NCI-H2081 (cell line): ENCODE measurements around the gene NEB.

Experiments used
- DNase-seq, 2 experiments: peaks; one replicate each; lab custom pipeline; 2025; lab: John Stamatoyannopoulos, UW

NEB gene

DNA sequence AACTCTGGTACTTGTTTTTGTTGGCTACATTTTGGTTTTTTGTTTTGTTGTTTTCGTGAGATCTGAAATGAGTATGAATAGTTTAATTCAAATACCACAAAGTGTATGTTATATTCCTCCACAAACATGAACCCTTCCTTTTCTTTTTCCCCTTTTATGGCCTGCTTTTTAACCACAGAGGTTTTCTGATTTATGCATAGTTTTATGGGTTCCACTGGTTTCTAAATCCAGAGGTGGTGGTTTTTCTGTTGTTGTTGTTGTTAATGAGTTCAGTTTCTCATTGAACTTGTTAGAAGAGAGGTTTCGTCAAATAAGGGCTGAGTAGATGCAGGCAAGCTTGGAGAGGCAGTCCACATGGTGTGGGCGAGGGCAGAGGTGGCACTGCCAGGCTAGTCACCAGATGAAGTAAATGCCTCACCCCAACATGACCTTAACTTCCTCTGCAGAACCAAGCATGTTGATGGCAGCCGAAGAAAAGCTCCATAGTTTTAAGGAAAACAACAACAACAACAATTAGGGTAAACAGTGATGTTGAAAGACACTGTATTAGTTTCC lies 252.0 kb downstream of the NEB start:
- no peak for DNase-seq

DNA sequence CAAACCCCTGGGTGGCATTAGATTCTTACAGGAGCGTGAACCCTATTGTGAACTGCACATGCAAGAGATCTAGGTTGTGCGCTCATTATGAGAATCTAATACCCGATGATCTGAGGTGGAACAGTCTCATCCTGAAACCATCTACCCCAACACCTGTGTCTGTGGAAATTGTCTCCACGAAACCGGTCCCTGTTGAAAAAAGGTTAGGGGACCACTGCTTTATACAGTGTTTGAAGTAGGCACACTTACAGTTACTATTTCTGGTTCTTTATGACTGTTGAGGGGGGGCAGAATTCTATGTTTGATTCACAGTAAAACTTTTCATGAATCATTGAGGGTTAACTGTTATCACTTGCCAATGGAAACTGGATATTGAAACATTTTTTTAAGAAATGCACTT lies 252.5 kb downstream of the NEB start:
- no peak for DNase-seq

GRCh38 chr2:151478011-151478410 lies 256.3 kb downstream of the NEB start:
- DNase-seq, result no peak

GRCh38 chr2:151476287-151476686 lies 258.0 kb downstream of the NEB start:
- DNase-seq, result no peak

- DNase-seq, result no peak
These were observed 259.2 kb downstream of the NEB start for GRCh38 chr2:151475071-151475470.

DNA sequence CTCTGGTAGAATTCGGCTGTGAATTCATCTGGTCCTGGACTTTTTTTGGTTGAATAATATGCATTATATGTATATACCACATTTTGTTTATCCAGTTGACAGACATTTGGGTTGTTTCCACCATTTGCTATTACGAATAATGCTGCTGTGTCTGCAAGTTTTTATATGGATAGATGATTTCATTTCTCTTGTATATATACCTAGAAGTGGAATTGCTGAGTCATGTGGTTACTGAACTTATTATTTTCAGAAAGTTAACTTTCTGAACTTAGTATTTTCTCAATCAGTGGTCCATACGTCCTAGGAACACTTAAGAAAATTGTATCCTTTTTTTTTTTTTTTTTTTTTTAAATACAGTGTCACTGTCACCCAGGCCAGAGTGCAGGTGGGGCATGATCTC lies 261.3 kb downstream of the NEB start:
- DNase-seq, result no peak

- DNase-seq, result no peak
These were observed 263.7 kb downstream of the NEB start for GRCh38 chr2:151470556-151470955.

DNA sequence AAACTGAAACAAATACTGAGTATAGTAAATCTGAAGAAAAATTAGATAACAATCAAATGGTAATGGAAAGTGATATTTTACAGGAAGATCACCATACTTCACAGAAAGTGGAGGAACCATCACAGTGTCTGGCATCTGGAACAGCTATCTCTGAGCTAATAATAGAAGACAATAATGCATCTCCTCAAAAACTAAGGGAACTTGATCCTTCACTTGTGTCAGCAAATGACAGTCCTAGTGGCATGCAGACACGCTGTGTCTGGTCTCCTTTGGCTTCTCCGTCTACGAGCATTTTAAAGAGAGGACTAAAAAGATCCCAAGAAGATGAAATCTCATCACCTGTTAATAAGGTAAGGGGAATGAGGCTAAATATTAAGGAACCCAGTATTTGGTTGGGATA lies 268.5 kb downstream of the NEB start:
- no peak for DNase-seq

GRCh38 chr2:151459358-151459757 lies 274.9 kb downstream of the NEB start:
- no peak for DNase-seq

DNA sequence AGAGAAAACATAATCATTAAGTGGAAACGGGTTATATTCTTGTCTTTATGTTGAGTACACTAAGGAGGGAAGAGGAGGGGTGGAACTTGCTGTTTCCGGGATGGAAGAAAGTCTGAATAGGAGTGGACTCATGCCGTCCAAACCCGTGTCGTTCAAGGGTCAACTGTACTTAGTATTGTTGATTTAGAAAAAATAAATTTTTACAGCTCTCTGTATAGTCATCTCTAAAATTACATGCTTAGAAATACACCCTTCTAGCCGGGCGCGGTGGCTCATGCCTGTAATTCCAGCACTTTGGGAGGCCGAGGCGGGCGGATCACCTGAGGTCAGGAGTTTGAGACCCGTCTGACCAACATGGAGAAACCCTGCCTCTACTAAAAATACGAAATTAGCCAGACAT lies 295.1 kb downstream of the NEB start:
- DNase-seq, result no peak

DNA sequence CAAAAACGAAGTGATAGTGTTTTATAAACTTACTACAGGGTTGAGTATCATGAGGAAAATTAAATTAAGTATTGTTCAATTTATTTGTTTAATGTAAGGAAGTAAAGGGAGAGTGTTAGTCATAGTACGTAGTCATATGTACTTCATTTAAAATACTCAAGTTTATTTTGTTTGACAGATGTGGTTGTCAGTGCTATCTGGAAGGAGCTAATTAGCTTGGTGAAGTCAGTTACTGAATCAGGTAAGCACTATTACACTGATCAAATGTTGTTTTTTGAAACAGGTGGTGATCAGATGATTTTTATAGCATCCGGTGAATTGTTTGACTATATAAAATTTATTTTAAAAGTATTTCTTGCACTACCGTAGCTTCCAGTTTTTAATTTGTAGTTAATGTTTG lies 295.8 kb downstream of the NEB start:
- DNase-seq, result no peak

DNA sequence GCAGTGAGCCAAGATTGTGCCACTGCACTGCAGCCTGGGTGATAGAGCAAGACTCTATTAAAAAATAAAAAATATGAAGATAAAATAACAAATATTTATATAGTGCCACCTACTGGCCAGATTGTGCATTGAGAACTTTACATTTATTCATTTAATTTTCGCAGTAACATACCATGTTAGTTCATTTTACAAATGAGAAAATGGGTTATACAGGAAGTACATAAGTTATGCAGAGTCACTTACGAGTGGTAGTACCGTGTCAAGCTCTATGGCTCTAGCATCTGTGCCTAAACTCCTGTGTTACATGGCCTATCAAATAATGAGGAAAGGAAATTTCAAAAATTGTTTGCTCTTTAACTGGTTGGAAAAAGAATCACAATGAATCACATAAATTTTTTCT lies 296.6 kb downstream of the NEB start:
- DNase-seq, result no peak
